K562 (cell line): Measurements from ENCODE around the gene ATXN7L1. TPM values are rescaled to one million over a fixed set of nuclear protein-coding genes. Genes with fewer than 3 reads are reported as not detected.

Experiments used
- ATAC-seq: fragments of 200-7000 bp; cut with Tn5 transposase; 3 replicates; pipeline ENCODE4 v1.9.1; 2020; ENCODE audit warnings: moderate library complexity
- BruUV-seq: library from RNA; stranded (reverse); fragments of 400-500 nt; replicated peaks from 2 replicates; lab custom pipeline; 2021; lab: Mats Ljungman, UMichigan
- CTCF ChIA-PET: fragments of 300-600 bp; formaldehyde crosslinking; extraction: SDS; loops from one replicate; lab custom pipeline; 2021; ENCODE audit warnings: low intra/inter-chr PET ratio; lab: Yijun Ruan, JAX
- POLR2A ChIA-PET: fragments of 300-600, 350-650 bp; sonication (Branson Sonifier 250); formaldehyde crosslinking; extraction: SDS; loops from one replicate; lab custom pipeline; 2021; ENCODE audit warnings: antibody characterized with exemption, inconsistent platforms; lab: Yijun Ruan, JAX
- DNase-seq, 4 experiments: peaks; one replicate each; pipeline versions ENCODE4 v3.0.0 to v3.0.0-alpha.2; 2011 to 2018; ENCODE audit warnings: low spot score in 3 of 4, mixed read lengths in 3 of 4; ENCODE audit errors: extremely low read depth in 1 of 4
- FAIRE-seq: peaks from 2 replicates; lab custom pipeline; 2011; peaks lifted over from hg19 to GRCh38; lab: Jason Lieb, UNC
- H2AFZ ChIP-seq: 2 replicates; pipeline ENCODE4 v1.6.0; 2011; ENCODE audit warnings: low read depth, low read length, control low read depth, inconsistent platforms
- H3K27ac ChIP-seq: fragments of 200-600 bp; 3 replicates; pipeline ENCODE4 v1.8.0; 2011; ENCODE audit warnings: low read depth, mild to moderate bottlenecking, control low read depth, inconsistent platforms, low read length, moderate library complexity, mixed read lengths; ENCODE audit errors: extremely low read depth
- H3K27me3 ChIP-seq, 2 experiments: fragments of 300-600 bp in 1 of 2; 2 replicates in 1 of 2; 3 replicates in 1 of 2; pipeline versions ENCODE4 v1.6.0 to v1.8.0; 2011; ENCODE audit warnings: inconsistent platforms in 2 of 2, low read length in 2 of 2, mild to moderate bottlenecking in 1 of 2, mixed read lengths in 1 of 2, moderate library complexity in 1 of 2; ENCODE audit not compliant: control insufficient read depth in 2 of 2, insufficient read depth in 2 of 2
- H3K36me3 ChIP-seq: fragments of 300-600 bp; 3 replicates; pipeline ENCODE4 v1.8.0; 2011; ENCODE audit warnings: mild to moderate bottlenecking, low read length, inconsistent platforms; ENCODE audit not compliant: control insufficient read depth, insufficient read depth
- H3K4me1 ChIP-seq, 2 experiments: fragments of 200-600 bp in 1 of 2; replicated peaks in 1 of 2; 2 replicates in 1 of 2; 3 replicates in 1 of 2; pipeline versions ENCODE4 v1.5.1 to v1.8.0; 2011; ENCODE audit warnings: inconsistent platforms in 2 of 2, low read length in 2 of 2, mild to moderate bottlenecking in 1 of 2, mixed read lengths in 1 of 2, moderate library complexity in 1 of 2; ENCODE audit not compliant: control insufficient read depth in 2 of 2, insufficient read depth in 2 of 2
- H3K4me2 ChIP-seq: 2 replicates; pipeline ENCODE4 v1.6.1; 2011; ENCODE audit warnings: low read length, control low read depth, inconsistent platforms, mixed read lengths; ENCODE audit not compliant: insufficient read depth
- H3K4me3 ChIP-seq: fragments of 200-600 bp; sonication (generic), shearing (Covaris generic); 2 replicates; pipeline ENCODE4 v1.5.1; 2016; ENCODE audit warnings: control low read depth, inconsistent platforms
- H3K79me2 ChIP-seq: fragments of 200-600 bp; 3 replicates; pipeline ENCODE4 v1.8.0; 2011; ENCODE audit warnings: low read length, inconsistent platforms; ENCODE audit not compliant: control insufficient read depth, insufficient read depth
- H3K9ac ChIP-seq, 2 experiments: 2 replicates each; pipeline versions ENCODE4 v1.6.0 to v1.6.1; 2011; ENCODE audit warnings: low read depth in 2 of 2, low read length in 2 of 2, control low read depth in 1 of 2, inconsistent platforms in 1 of 2, mild to moderate bottlenecking in 1 of 2, mixed read lengths in 1 of 2; ENCODE audit not compliant: insufficient read depth in 1 of 2
- H3K9me1 ChIP-seq: one replicate; pipeline ENCODE4 v1.6.0; 2011; ENCODE audit warnings: inconsistent platforms, mild to moderate bottlenecking, low read length, moderate library complexity; ENCODE audit not compliant: control insufficient read depth, insufficient read depth
- H3K9me3 ChIP-seq: replicated peaks from 2 replicates; pipeline ENCODE4 v1.5.1; 2011; ENCODE audit warnings: low read depth, low read length, inconsistent platforms; ENCODE audit not compliant: control insufficient read depth, insufficient read depth
- H4K20me1 ChIP-seq: replicated peaks from 2 replicates; pipeline ENCODE4 v1.6.1; 2011; ENCODE audit warnings: low read length, inconsistent platforms, mixed read lengths; ENCODE audit not compliant: control insufficient read depth, insufficient read depth
- CHCHD3 ChIP-seq: fragments of 250-450 bp; sonication (Bioruptor Pico); IDR thresholded peaks from 2 replicates; pipeline ENCODE4 v2.1.2; 2022; ENCODE audit warnings: mild to moderate bottlenecking
- E4F1 ChIP-seq: fragments of 250-450 bp; sonication (Bioruptor Pico); IDR thresholded peaks from 2 replicates; pipeline ENCODE4 v1.5.0; 2021; ENCODE audit warnings: mild to moderate bottlenecking, borderline replicate concordance
- GATAD2B ChIP-seq: fragments of 450-650 bp; IDR thresholded peaks from 2 replicates; pipeline ENCODE4 v1.6.1; 2017; ENCODE audit warnings: mild to moderate bottlenecking, borderline replicate concordance
- PHTF2 ChIP-seq: fragments of 250-450 bp; sonication (Bioruptor Pico); IDR thresholded peaks from 2 replicates; pipeline ENCODE4 v1.5.0; 2021; ENCODE audit warnings: mild to moderate bottlenecking
- SMAD4 ChIP-seq: fragments of 250-450 bp; sonication (Bioruptor Pico); conservative IDR thresholded peaks from 2 replicates; pipeline ENCODE4 v1.8.0; 2021; ENCODE audit warnings: inconsistent platforms, mild to moderate bottlenecking, moderate library complexity
- TARDBP ChIP-seq: fragments of 450-650 bp; IDR thresholded peaks from 2 replicates; pipeline ENCODE4 v1.6.1; 2016
- ZNF274 ChIP-seq: IDR thresholded peaks from 2 replicates; pipeline ENCODE4 v1.6.1; 2011; ENCODE audit warnings: low read depth, mild to moderate bottlenecking, low read length, moderate library complexity, borderline replicate concordance
- ZNF518B ChIP-seq: fragments of 250-450 bp; sonication (Bioruptor Pico); IDR thresholded peaks from 2 replicates; pipeline ENCODE4 v1.5.0; 2021; ENCODE audit warnings: mild to moderate bottlenecking, moderate library complexity
- WGBS: fragments of 100-300 bp; shearing (Covaris generic); methylation state at CpG from one replicate; pipeline ENCODE4 v1.1.6; 2016; ENCODE audit warnings: low coverage, mixed read lengths; ENCODE audit not compliant: insufficient coverage; ENCODE audit errors: missing lambda C conversion rate; 5-methylcytosine and 5-hydroxymethylcytosine counted together
- in situ Hi-C: fragments of 300-500 bp; cut with MboI; formaldehyde crosslinking; loops from 4 replicates; pipeline ENCODE4 v1.15.0; 2018; ENCODE audit warnings: inconsistent platforms, mixed read lengths
- intact Hi-C: fragments of 100-400 bp; cut with micrococcal nuclease; formaldehyde crosslinking; loops from 2 replicates; pipeline ENCODE4 v1.14.2; 2022
- polyA plus RNA-seq, 8 experiments: library from polyadenylated mRNA; depleted of rRNA in 4 of 8; stranded (reverse) in 5 of 8; unstranded in 3 of 8; fragments of >200 nt; fragmentation: Nextera tagmentation in 2 of 8; fragmentation: Illumina TruSeq in 1 of 8; extraction: Ambion mirVana in 2 of 8; extraction: Trizol in 1 of 8; gene quantifications; 2 replicates each; pipeline versions ENCODE4 v1.2.1 to v1.2.3, GENCODE V29; 2011 to 2014; ENCODE audit warnings: inconsistent platforms in 1 of 8, missing spikeins in 1 of 8
- total RNA-seq, 7 experiments: library from RNA; depleted of rRNA in 6 of 7; stranded (reverse); fragments of >200 nt in 6 of 7; fragmentation: Illumina TruSeq in 2 of 7; extraction: Trizol in 2 of 7; gene quantifications; 2 replicates each; pipeline versions ENCODE4 v1.2.1 to v1.2.3, GENCODE V29; 2011 to 2021; ENCODE audit warnings: low replicate concordance in 1 of 7

Gene ATXN7L1
- total and polyA plus RNA-seq, 9 of the 15 experiments (the other 6 are each of a cell fraction or from before 2014, with no cell fraction given): 6.6 to 13.7 (median 10.7) TPM

GRCh38 chr7:105622106-105622731, 254.2 kb downstream of the ATXN7L1 start:
- POLR2A ChIA-PET: interaction anchor here (1.1 kb wide), 1 partner anchor 15 kb away, joined by 4 read pairs; no protein-coding TSS in a partner anchor
- BruUV-seq: no TSS peak
- no peak overlapping the region for H3K27ac ChIP-seq
- peaks cover 0 to 20% of the 10 kb centered on the region in 2 experiments; a peak in 1 of 5 replicates for H3K27me3 ChIP-seq
- no peaks in the 10 kb centered on the region; a peak in 1 of 5 replicates for H3K4me1 ChIP-seq
- in situ Hi-C loops: no loop called here
- ATAC-seq (no peak), FAIRE-seq (no peak)
- no peak for TF ChIP-seq GATAD2B
- no peak for TF ChIP-seq PHTF2 (CRISPR knock-in tag)
- no peak for TF ChIP-seq E4F1 (CRISPR knock-in tag)
- TF ChIP-seq ZNF518B (CRISPR knock-in tag): no peak
- no peak for TF ChIP-seq CHCHD3 (CRISPR knock-in tag)
- no peak for TF ChIP-seq ZNF274
- TF ChIP-seq TARDBP: no peak
- no peak for TF ChIP-seq SMAD4 (CRISPR knock-in tag)
- TF ChIP-seq, all 486 proteins: peak for 0
- WGBS: 44% methylated on average over 15 of the region's 15 CpGs
- intact Hi-C loops: no loop called here
- H3K9ac ChIP-seq: no peak overlapping the region
- H3K9me3 ChIP-seq: no peaks in the 10 kb centered on the region
- DNase-seq: no peak
- H3K36me3 ChIP-seq: no peaks in the 10 kb centered on the region
- no peak overlapping the region for H2AFZ ChIP-seq
- no peaks in the 10 kb centered on the region for H3K9me1 ChIP-seq
- no peak overlapping the region for H3K4me3 ChIP-seq
- CTCF ChIA-PET: no interaction called here
- H3K79me2 ChIP-seq: no peaks in the 10 kb centered on the region
- H3K4me2 ChIP-seq: no peak overlapping the region
- H4K20me1 ChIP-seq: no peaks in the 10 kb centered on the region
